GM23338 (cell line): ENCODE data around the gene ESRRB. TPM values are rescaled to one million over a fixed set of nuclear protein-coding genes. Genes with fewer than 3 reads are reported as not detected.

ENCODE experiments used
- ATAC-seq: fragments of 200-7000 bp; cut with Tn5 transposase; 3 replicates; pipeline ENCODE4 v1.9.1; 2020
- DNase-seq: peaks from one replicate; pipeline ENCODE4 v3.0.0-alpha.2; 2015; ENCODE audit warnings: low spot score
- H2AFZ ChIP-seq: fragments of 200-600 bp; sonication (generic); 2 replicates; pipeline ENCODE4 v1.8.0; 2016; ENCODE audit warnings: antibody characterized with exemption, mild to moderate bottlenecking, moderate library complexity
- H3F3A ChIP-seq: fragments of 200-600 bp; sonication (generic); replicated peaks from 2 replicates; pipeline ENCODE4 v1.8.0; 2017; ENCODE audit warnings: antibody characterized with exemption, mixed run types, low read depth
- H3K27ac ChIP-seq: fragments of 200-600 bp; sonication (generic); 2 replicates; pipeline ENCODE4 v1.6.1; 2016; ENCODE audit warnings: low read depth
- H3K27me3 ChIP-seq: fragments of 200-600 bp; sonication (generic); 2 replicates; pipeline ENCODE4 v1.8.0; 2016; ENCODE audit warnings: mild to moderate bottlenecking, mixed run types, moderate library complexity; ENCODE audit not compliant: insufficient read depth
- H3K36me3 ChIP-seq: fragments of 200-600 bp; sonication (generic); 2 replicates; pipeline ENCODE4 v1.8.0; 2016; ENCODE audit warnings: mild to moderate bottlenecking; ENCODE audit not compliant: insufficient read depth
- H3K4me1 ChIP-seq: fragments of 200-600 bp; sonication (generic); 2 replicates; pipeline ENCODE4 v1.8.0; 2016; ENCODE audit warnings: mild to moderate bottlenecking, moderate library complexity; ENCODE audit not compliant: insufficient read depth
- H3K4me2 ChIP-seq: fragments of 200-600 bp; sonication (generic); 2 replicates; pipeline ENCODE4 v1.7.1; 2017; ENCODE audit warnings: mixed run types
- H3K4me3 ChIP-seq: fragments of 200-600 bp; sonication (generic); 2 replicates; pipeline ENCODE4 v1.6.1; 2016; ENCODE audit warnings: mixed run types
- H3K79me2 ChIP-seq: fragments of 200-600 bp; sonication (generic); replicated peaks from 2 replicates; pipeline ENCODE4 v1.8.0; 2017; ENCODE audit warnings: mild to moderate bottlenecking; ENCODE audit not compliant: insufficient read depth
- H3K9me2 ChIP-seq: fragments of 200-600 bp; sonication (generic); 2 replicates; pipeline ENCODE4 v1.8.0; 2017; ENCODE audit not compliant: insufficient read depth
- H4K20me1 ChIP-seq: fragments of 200-600 bp; sonication (generic); replicated peaks from 2 replicates; pipeline ENCODE4 v1.8.0; 2017; ENCODE audit warnings: mild to moderate bottlenecking; ENCODE audit not compliant: insufficient read depth
- H3K27ac Mint-ChIP-seq: 2 replicates; pipeline ENCODE4 v1.8.0; 2020; ENCODE audit warnings: inconsistent platforms, mild to moderate bottlenecking, moderate library complexity, mixed read lengths
- H3K27me3 Mint-ChIP-seq: 3 replicates; pipeline ENCODE4 v1.8.0; 2022; ENCODE audit warnings: low read depth, mild to moderate bottlenecking, moderate library complexity, mixed read lengths, inconsistent platforms; ENCODE audit not compliant: insufficient read depth, poor library complexity
- H3K36me3 Mint-ChIP-seq: 3 replicates; pipeline ENCODE4 v1.8.0; 2021; ENCODE audit warnings: low read depth, mild to moderate bottlenecking, inconsistent platforms, moderate library complexity, mixed read lengths
- H3K4me1 Mint-ChIP-seq: 3 replicates; pipeline ENCODE4 v1.8.0; 2020; ENCODE audit warnings: mild to moderate bottlenecking, inconsistent platforms, mixed read lengths
- H3K4me3 Mint-ChIP-seq: 3 replicates; pipeline ENCODE4 v1.8.0; 2021; ENCODE audit warnings: moderate library complexity, mild to moderate bottlenecking, inconsistent platforms, mixed read lengths
- H3K9me3 Mint-ChIP-seq: 3 replicates; pipeline ENCODE4 v1.8.0; 2020; ENCODE audit warnings: moderate library complexity, mild to moderate bottlenecking, inconsistent platforms, mixed read lengths
- CREB1 ChIP-seq: fragments of 250-450 bp; sonication (Bioruptor Pico); IDR thresholded peaks from 2 replicates; pipeline ENCODE4 v1.5.0; 2020; ENCODE audit warnings: low read depth, mild to moderate bottlenecking, moderate library complexity
- EZH2 ChIP-seq: fragments of 200-600 bp; sonication (generic); IDR thresholded peaks from one replicate; pipeline ENCODE4 v1.8.0; 2017; ENCODE audit warnings: antibody characterized with exemption, mild to moderate bottlenecking, low read depth; ENCODE audit not compliant: unreplicated experiment
- EZH2phosphoT487 ChIP-seq: fragments of 200-600 bp; sonication (generic); IDR thresholded peaks from one replicate; pipeline ENCODE4 v1.8.1; 2018; ENCODE audit warnings: antibody characterized with exemption; ENCODE audit not compliant: unreplicated experiment
- JUNB ChIP-seq: IDR thresholded peaks from one replicate; pipeline ENCODE4 v1.6.1; 2016; ENCODE audit warnings: antibody characterized with exemption; ENCODE audit not compliant: unreplicated experiment
- NANOG ChIP-seq: IDR thresholded peaks from 2 replicates; pipeline ENCODE4 v1.6.1; 2016; ENCODE audit warnings: antibody characterized with exemption, borderline replicate concordance
- POLR2AphosphoS5 ChIP-seq: IDR thresholded peaks from 2 replicates; pipeline ENCODE4 v1.6.1; 2016; ENCODE audit warnings: antibody characterized with exemption, low read depth
- STAT1 ChIP-seq: IDR thresholded peaks from one replicate; pipeline ENCODE4 v1.6.1; 2016; ENCODE audit warnings: antibody characterized with exemption; ENCODE audit not compliant: unreplicated experiment
- ZNF114 ChIP-seq: fragments of 250-450 bp; sonication (Bioruptor Pico); IDR thresholded peaks from 2 replicates; pipeline ENCODE4 v1.5.0; 2020; ENCODE audit warnings: mild to moderate bottlenecking, moderate library complexity
- ZNF331 ChIP-seq: fragments of 250-450 bp; sonication (Bioruptor Pico); IDR thresholded peaks from 2 replicates; pipeline ENCODE4 v1.5.0; 2020; ENCODE audit warnings: low read depth, mild to moderate bottlenecking, moderate library complexity
- polyA plus RNA-seq: library from polyadenylated mRNA; unstranded; fragments of >200 nt; fragmentation: Nextera tagmentation; extraction: Ambion mirVana; gene quantifications from 2 replicates; pipeline ENCODE4 v1.2.1, GENCODE V29; 2016
- total RNA-seq: library from RNA; depleted of rRNA; stranded (reverse); fragments of >200 nt; shearing (Covaris generic); gene quantifications from 2 replicates; pipeline ENCODE4 v1.2.3, GENCODE V29; 2014
- TF ChIP-seq, protein P1 (sequence below): IDR thresholded peaks from one replicate; pipeline ENCODE4 v1.6.1; 2018; ENCODE audit warnings: antibody characterized with exemption; ENCODE audit not compliant: unreplicated experiment
- TF ChIP-seq, protein P2 (sequence below): fragments of 250-450 bp; sonication (Bioruptor Pico); IDR thresholded peaks from 2 replicates; pipeline ENCODE4 v1.5.0; 2020; ENCODE audit warnings: mild to moderate bottlenecking, moderate library complexity
- TF ChIP-seq, protein P3 (sequence below), 2 experiments: fragments of 200-600 bp in 1 of 2; sonication (generic) in 1 of 2; conservative IDR thresholded peaks; 2 replicates each; pipeline versions ENCODE4 v1.5.1 to v1.6.1; 2016 to 2017; ENCODE audit warnings: antibody characterized with exemption in 2 of 2, low read depth in 2 of 2, mild to moderate bottlenecking in 2 of 2, moderate library complexity in 1 of 2
- TF ChIP-seq, protein P4 (sequence below): IDR thresholded peaks from 2 replicates; pipeline ENCODE4 v1.6.1; 2016; ENCODE audit warnings: antibody characterized with exemption

ESRRB gene
- total and polyA plus RNA-seq, 2 experiments from 2014 or later, result 0.31 to 0.52 TPM

DNA sequence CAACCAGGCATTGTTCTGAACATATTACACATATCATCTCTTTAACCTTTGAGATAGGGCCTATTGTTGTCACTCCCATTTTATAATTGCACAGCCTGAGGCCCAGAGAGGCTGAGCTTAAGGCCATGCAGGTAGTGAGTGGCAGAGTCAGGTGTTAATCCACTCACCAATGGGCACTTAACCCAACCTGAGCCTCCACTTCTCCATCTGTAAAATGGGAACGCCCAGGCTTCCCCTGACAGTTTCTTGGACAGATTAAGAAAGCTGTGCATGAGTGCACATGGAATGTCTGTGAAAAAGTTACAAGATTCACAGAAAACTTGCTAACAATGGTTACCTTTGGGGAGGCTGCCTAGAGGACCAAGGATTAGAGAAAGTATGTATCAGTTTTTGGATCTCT is 32.9 kb downstream of the ESRRB start:
- H3K27ac ChIP-seq, result no peak overlapping the region
- Mint-ChIP-seq H3K27me3 (peaks cover 16% of the 10 kb centered on the region), H3K4me3 (peak overlapping the region; percentile 14; the same call in 1 of the 3 replicates), H3K4me1 (peaks cover 63% of the 10 kb centered on the region), H3K9me3 (no peaks in the 10 kb centered on the region; the same call in 2 of the 3 replicates), H3K27ac (no peak overlapping the region), H3K36me3 (no peaks in the 10 kb centered on the region)
- H3K9me2 ChIP-seq, result no peaks in the 10 kb centered on the region
- no peak overlapping the region for H3K4me3 ChIP-seq
- ATAC-seq, result no peak
- 0 out of 2 replicates have a peak, but pooled peaks cover 3% of the 10 kb centered on the region for H3F3A ChIP-seq
- H3K79me2 ChIP-seq, result no peaks in the 10 kb centered on the region
- H4K20me1 ChIP-seq, result no peaks in the 10 kb centered on the region
- TF ChIP-seq EZH2phosphoT487 (no peak), JUNB (no peak), NANOG (no peak), ZNF114 (CRISPR knock-in tag) (no peak), POLR2AphosphoS5 (no peak), ZNF331 (CRISPR knock-in tag) (no peak), EZH2 (no peak), STAT1 (no peak), CREB1 (no peak)
- TF ChIP-seq, protein P1, sequence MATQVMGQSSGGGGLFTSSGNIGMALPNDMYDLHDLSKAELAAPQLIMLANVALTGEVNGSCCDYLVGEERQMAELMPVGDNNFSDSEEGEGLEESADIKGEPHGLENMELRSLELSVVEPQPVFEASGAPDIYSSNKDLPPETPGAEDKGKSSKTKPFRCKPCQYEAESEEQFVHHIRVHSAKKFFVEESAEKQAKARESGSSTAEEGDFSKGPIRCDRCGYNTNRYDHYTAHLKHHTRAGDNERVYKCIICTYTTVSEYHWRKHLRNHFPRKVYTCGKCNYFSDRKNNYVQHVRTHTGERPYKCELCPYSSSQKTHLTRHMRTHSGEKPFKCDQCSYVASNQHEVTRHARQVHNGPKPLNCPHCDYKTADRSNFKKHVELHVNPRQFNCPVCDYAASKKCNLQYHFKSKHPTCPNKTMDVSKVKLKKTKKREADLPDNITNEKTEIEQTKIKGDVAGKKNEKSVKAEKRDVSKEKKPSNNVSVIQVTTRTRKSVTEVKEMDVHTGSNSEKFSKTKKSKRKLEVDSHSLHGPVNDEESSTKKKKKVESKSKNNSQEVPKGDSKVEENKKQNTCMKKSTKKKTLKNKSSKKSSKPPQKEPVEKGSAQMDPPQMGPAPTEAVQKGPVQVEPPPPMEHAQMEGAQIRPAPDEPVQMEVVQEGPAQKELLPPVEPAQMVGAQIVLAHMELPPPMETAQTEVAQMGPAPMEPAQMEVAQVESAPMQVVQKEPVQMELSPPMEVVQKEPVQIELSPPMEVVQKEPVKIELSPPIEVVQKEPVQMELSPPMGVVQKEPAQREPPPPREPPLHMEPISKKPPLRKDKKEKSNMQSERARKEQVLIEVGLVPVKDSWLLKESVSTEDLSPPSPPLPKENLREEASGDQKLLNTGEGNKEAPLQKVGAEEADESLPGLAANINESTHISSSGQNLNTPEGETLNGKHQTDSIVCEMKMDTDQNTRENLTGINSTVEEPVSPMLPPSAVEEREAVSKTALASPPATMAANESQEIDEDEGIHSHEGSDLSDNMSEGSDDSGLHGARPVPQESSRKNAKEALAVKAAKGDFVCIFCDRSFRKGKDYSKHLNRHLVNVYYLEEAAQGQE, result no peak
- TF ChIP-seq, protein P2, sequence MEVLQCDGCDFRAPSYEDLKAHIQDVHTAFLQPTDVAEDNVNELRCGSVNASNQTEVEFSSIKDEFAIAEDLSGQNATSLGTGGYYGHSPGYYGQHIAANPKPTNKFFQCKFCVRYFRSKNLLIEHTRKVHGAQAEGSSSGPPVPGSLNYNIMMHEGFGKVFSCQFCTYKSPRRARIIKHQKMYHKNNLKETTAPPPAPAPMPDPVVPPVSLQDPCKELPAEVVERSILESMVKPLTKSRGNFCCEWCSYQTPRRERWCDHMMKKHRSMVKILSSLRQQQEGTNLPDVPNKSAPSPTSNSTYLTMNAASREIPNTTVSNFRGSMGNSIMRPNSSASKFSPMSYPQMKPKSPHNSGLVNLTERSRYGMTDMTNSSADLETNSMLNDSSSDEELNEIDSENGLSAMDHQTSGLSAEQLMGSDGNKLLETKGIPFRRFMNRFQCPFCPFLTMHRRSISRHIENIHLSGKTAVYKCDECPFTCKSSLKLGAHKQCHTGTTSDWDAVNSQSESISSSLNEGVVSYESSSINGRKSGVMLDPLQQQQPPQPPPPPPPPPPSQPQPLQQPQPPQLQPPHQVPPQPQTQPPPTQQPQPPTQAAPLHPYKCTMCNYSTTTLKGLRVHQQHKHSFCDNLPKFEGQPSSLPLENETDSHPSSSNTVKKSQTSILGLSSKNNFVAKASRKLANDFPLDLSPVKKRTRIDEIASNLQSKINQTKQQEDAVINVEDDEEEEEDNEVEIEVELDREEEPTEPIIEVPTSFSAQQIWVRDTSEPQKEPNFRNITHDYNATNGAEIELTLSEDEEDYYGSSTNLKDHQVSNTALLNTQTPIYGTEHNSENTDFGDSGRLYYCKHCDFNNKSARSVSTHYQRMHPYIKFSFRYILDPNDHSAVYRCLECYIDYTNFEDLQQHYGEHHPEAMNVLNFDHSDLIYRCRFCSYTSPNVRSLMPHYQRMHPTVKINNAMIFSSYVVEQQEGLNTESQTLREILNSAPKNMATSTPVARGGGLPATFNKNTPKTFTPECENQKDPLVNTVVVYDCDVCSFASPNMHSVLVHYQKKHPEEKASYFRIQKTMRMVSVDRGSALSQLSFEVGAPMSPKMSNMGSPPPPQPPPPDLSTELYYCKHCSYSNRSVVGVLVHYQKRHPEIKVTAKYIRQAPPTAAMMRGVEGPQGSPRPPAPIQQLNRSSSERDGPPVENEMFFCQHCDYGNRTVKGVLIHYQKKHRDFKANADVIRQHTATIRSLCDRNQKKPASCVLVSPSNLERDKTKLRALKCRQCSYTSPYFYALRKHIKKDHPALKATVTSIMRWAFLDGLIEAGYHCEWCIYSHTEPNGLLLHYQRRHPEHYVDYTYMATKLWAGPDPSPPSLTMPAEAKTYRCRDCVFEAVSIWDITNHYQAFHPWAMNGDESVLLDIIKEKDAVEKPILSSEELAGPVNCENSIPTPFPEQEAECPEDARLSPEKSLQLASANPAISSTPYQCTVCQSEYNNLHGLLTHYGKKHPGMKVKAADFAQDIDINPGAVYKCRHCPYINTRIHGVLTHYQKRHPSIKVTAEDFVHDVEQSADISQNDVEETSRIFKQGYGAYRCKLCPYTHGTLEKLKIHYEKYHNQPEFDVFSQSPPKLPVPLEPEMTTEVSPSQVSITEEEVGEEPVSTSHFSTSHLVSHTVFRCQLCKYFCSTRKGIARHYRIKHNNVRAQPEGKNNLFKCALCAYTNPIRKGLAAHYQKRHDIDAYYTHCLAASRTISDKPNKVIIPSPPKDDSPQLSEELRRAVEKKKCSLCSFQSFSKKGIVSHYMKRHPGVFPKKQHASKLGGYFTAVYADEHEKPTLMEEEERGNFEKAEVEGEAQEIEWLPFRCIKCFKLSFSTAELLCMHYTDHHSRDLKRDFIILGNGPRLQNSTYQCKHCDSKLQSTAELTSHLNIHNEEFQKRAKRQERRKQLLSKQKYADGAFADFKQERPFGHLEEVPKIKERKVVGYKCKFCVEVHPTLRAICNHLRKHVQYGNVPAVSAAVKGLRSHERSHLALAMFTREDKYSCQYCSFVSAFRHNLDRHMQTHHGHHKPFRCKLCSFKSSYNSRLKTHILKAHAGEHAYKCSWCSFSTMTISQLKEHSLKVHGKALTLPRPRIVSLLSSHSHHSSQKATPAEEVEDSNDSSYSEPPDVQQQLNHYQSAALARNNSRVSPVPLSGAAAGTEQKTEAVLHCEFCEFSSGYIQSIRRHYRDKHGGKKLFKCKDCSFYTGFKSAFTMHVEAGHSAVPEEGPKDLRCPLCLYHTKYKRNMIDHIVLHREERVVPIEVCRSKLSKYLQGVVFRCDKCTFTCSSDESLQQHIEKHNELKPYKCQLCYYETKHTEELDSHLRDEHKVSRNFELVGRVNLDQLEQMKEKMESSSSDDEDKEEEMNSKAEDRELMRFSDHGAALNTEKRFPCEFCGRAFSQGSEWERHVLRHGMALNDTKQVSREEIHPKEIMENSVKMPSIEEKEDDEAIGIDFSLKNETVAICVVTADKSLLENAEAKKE (CRISPR knock-in tag), result no peak
- TF ChIP-seq, protein P3, sequence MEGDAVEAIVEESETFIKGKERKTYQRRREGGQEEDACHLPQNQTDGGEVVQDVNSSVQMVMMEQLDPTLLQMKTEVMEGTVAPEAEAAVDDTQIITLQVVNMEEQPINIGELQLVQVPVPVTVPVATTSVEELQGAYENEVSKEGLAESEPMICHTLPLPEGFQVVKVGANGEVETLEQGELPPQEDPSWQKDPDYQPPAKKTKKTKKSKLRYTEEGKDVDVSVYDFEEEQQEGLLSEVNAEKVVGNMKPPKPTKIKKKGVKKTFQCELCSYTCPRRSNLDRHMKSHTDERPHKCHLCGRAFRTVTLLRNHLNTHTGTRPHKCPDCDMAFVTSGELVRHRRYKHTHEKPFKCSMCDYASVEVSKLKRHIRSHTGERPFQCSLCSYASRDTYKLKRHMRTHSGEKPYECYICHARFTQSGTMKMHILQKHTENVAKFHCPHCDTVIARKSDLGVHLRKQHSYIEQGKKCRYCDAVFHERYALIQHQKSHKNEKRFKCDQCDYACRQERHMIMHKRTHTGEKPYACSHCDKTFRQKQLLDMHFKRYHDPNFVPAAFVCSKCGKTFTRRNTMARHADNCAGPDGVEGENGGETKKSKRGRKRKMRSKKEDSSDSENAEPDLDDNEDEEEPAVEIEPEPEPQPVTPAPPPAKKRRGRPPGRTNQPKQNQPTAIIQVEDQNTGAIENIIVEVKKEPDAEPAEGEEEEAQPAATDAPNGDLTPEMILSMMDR (conservative IDR thresholded peaks at IDR 0.05; ENCODE audit: low read depth in 2 of 2), result no peak
- TF ChIP-seq, protein P4, sequence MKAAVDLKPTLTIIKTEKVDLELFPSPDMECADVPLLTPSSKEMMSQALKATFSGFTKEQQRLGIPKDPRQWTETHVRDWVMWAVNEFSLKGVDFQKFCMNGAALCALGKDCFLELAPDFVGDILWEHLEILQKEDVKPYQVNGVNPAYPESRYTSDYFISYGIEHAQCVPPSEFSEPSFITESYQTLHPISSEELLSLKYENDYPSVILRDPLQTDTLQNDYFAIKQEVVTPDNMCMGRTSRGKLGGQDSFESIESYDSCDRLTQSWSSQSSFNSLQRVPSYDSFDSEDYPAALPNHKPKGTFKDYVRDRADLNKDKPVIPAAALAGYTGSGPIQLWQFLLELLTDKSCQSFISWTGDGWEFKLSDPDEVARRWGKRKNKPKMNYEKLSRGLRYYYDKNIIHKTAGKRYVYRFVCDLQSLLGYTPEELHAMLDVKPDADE, result no peak
- H3K36me3 ChIP-seq, result no peaks in the 10 kb centered on the region
- H2AFZ ChIP-seq, result peak overlapping the region; percentile 49
- peak overlapping the region; percentile 34; the same call in 1 of the 2 replicates for H3K4me2 ChIP-seq
- peaks cover 30% of the 10 kb centered on the region for H3K4me1 ChIP-seq
- no peaks in the 10 kb centered on the region for H3K27me3 ChIP-seq
- DNase-seq, result no peak
